ENCODE data around the gene CXCL12.

CXCL12 gene

GRCh38 chr10:44398747-44399658 is 14.1 kb upstream of the CXCL12 start:
- Histone ChIP-seq H3K4me2 (ENCODE audit: insufficient read depth, low read length) (no peak overlapping the region), H2AFZ (ENCODE audit: low read depth, low read length) (no peak overlapping the region), H3K79me2 (ENCODE audit: insufficient read depth, low read length) (no peaks in the 10 kb centered on the region), H3K9ac (ENCODE audit: low read depth, low read length) (no peak overlapping the region), H4K20me1 (ENCODE audit: insufficient read depth, low read length) (no peaks in the 10 kb centered on the region), H3K4me3 (ENCODE audit: low read depth in 1 of 2, low read length in 2 of 2) (no peak overlapping the region), H3K9me3 (ENCODE audit: insufficient read depth, low read length, severe bottlenecking) (no peaks in the 10 kb centered on the region), H3K4me1 (ENCODE audit: insufficient read depth, low read length) (no peaks in the 10 kb centered on the region), H3K36me3 (ENCODE audit: insufficient read depth, low read length) (no peaks in the 10 kb centered on the region), H3K27me3 (ENCODE audit: insufficient read depth, low read length, poor library complexity) (peaks cover 12% of the 10 kb centered on the region), H3K27ac (ENCODE audit: low read length) (no peak overlapping the region)
- TF ChIP-seq EZH2 (IDR thresholded peaks at IDR 0.05; ENCODE audit: borderline replicate concordance, low read depth, low read length, severe bottlenecking): no peak
- no peak for TF ChIP-seq CTCF (IDR thresholded peaks at IDR 0.05; ENCODE audit: borderline replicate concordance, extremely low read depth, low read length, poor library complexity, severe bottlenecking)
- no peak for DNase-seq
- ATAC-seq (ENCODE audit: insufficient read depth, low read depth): no peak

GRCh38 chr10:44398271-44398670 is 13.4 kb upstream of the CXCL12 start:
- Histone ChIP-seq H3K79me2 (ENCODE audit: insufficient read depth, low read length) (no peaks in the 10 kb centered on the region), H3K9me3 (ENCODE audit: insufficient read depth, low read length, severe bottlenecking) (no peaks in the 10 kb centered on the region), H4K20me1 (ENCODE audit: insufficient read depth, low read length) (no peaks in the 10 kb centered on the region), H3K36me3 (ENCODE audit: insufficient read depth, low read length) (no peaks in the 10 kb centered on the region), H3K4me2 (ENCODE audit: insufficient read depth, low read length) (no peak overlapping the region), H3K9ac (ENCODE audit: low read depth, low read length) (no peak overlapping the region), H3K4me1 (ENCODE audit: insufficient read depth, low read length) (no peaks in the 10 kb centered on the region), H3K27me3 (ENCODE audit: insufficient read depth, low read length, poor library complexity) (peaks cover 12% of the 10 kb centered on the region), H3K4me3 (ENCODE audit: low read depth in 1 of 2, low read length in 2 of 2) (no peak overlapping the region), H3K27ac (ENCODE audit: low read length) (no peak overlapping the region), H2AFZ (ENCODE audit: low read depth, low read length) (no peak overlapping the region)
- DNase-seq (no peak), ATAC-seq (ENCODE audit: insufficient read depth, low read depth) (no peak)
- no peak for TF ChIP-seq CTCF (IDR thresholded peaks at IDR 0.05; ENCODE audit: borderline replicate concordance, extremely low read depth, low read length, poor library complexity, severe bottlenecking)
- TF ChIP-seq EZH2 (IDR thresholded peaks at IDR 0.05; ENCODE audit: borderline replicate concordance, low read depth, low read length, severe bottlenecking): no peak

- no peak for ATAC-seq (ENCODE audit: insufficient read depth, low read depth)
- H3K9ac ChIP-seq (ENCODE audit: low read depth, low read length): no peak overlapping the region
- no peak overlapping the region for H3K4me3 ChIP-seq (ENCODE audit: low read depth in 1 of 2, low read length in 2 of 2)
- no peak overlapping the region for H2AFZ ChIP-seq (ENCODE audit: low read depth, low read length)
- no peaks in the 10 kb centered on the region for H3K9me3 ChIP-seq (ENCODE audit: insufficient read depth, low read length, severe bottlenecking)
- H3K4me1 ChIP-seq (ENCODE audit: insufficient read depth, low read length): no peaks in the 10 kb centered on the region
- no peaks in the 10 kb centered on the region for H3K36me3 ChIP-seq (ENCODE audit: insufficient read depth, low read length)
- no peaks in the 10 kb centered on the region for H4K20me1 ChIP-seq (ENCODE audit: insufficient read depth, low read length)
- DNase-seq: no peak
- H3K4me2 ChIP-seq (ENCODE audit: insufficient read depth, low read length): no peak overlapping the region
- H3K27me3 ChIP-seq (ENCODE audit: insufficient read depth, low read length, poor library complexity): peaks cover 12% of the 10 kb centered on the region
- no peaks in the 10 kb centered on the region for H3K79me2 ChIP-seq (ENCODE audit: insufficient read depth, low read length)
- H3K27ac ChIP-seq (ENCODE audit: low read length): no peak overlapping the region
- TF ChIP-seq CTCF (IDR thresholded peaks at IDR 0.05; ENCODE audit: borderline replicate concordance, extremely low read depth, low read length, poor library complexity, severe bottlenecking): no peak
- TF ChIP-seq EZH2 (IDR thresholded peaks at IDR 0.05; ENCODE audit: borderline replicate concordance, low read depth, low read length, severe bottlenecking): no peak
Observed at GRCh38 chr10:44397476-44398225, 12.8 kb upstream of the CXCL12 start.

Data from DND-41 (cell line).